LNCAP (cell line): ENCODE data around the gene PTPRJ.

Experiments
- CTCF ChIP-seq: fragments of 450-650 bp; IDR thresholded peaks from 2 replicates; pipeline ENCODE4 v1.5.1; 2017; ENCODE audit warnings: mild to moderate bottlenecking

Gene PTPRJ

GRCh38 chr11:48018528-48019216 is 38.3 kb downstream of the PTPRJ start:
- no peak for TF ChIP-seq CTCF

GRCh38 chr11:48019217-48019584 is 38.8 kb downstream of the PTPRJ start:
- TF ChIP-seq CTCF, result no peak

GRCh38 chr11:48019595-48019994 is 39.2 kb downstream of the PTPRJ start:
- no peak for TF ChIP-seq CTCF

- TF ChIP-seq CTCF, result no peak
Observed at GRCh38 chr11:48020092-48020755, 39.9 kb downstream of the PTPRJ start.

- TF ChIP-seq CTCF, result no peak
Observed at GRCh38 chr11:48022445-48022844, 42.1 kb downstream of the PTPRJ start.

- TF ChIP-seq CTCF, result no peak
Observed at GRCh38 chr11:48024635-48025071, 44.3 kb downstream of the PTPRJ start.

- TF ChIP-seq CTCF, result no peak
Observed at GRCh38 chr11:48025293-48025983, 45.1 kb downstream of the PTPRJ start.
